Measurements from ENCODE around the gene SLC19A1.

- TF ChIP-seq CTCF (conservative IDR thresholded peaks at IDR 0.05), result no peak
- no peak for TF ChIP-seq EZH2 (IDR thresholded peaks at IDR 0.05; ENCODE audit: low read depth)
Measured at GRCh38 chr21:45556645-45557615, 14.7 kb upstream of the SLC19A1 start.

Data from PC-9 (cell line).